ENCODE results near the gene VGLL4.
"Not testable (repeated sequence)": the region's sequence is repeated elsewhere in the genome, so short reads cannot be mapped to it uniquely, and the experiment has no call there.

The VGLL4 gene, protein sequence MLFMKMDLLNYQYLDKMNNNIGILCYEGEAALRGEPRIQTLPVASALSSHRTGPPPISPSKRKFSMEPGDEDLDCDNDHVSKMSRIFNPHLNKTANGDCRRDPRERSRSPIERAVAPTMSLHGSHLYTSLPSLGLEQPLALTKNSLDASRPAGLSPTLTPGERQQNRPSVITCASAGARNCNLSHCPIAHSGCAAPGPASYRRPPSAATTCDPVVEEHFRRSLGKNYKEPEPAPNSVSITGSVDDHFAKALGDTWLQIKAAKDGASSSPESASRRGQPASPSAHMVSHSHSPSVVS

DNA sequence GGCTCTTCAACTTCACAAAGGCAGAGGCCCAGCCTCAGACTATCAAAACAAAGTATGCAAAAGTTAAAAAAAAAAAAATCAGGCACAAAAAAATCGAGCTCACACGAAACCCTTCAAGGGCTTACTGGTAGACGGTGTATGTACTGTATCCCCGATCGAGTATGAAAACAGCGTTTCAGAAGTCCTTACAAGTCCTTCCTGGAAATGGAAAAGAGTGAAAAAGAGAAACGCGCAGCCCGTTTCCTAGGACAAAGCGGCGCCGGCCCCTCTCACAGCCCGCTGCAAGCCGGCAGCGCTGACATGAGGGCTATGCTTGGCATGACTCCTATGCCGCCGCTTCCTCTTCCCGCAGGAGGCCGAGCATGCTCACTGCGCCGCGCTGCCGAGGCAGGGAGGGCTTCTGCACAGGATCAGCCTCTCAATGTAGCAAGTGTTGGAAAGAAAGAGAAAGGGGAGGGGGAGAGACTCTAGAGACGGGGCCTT lies at the start of gene VGLL4:
Gene VGLL4, minus strand, starts transcription at position 311 of the 483 bp plus-strand sequence. CDS start 397 bp downstream, outside the sequence.
- DNase-seq, result peak; percentile 79

DNA sequence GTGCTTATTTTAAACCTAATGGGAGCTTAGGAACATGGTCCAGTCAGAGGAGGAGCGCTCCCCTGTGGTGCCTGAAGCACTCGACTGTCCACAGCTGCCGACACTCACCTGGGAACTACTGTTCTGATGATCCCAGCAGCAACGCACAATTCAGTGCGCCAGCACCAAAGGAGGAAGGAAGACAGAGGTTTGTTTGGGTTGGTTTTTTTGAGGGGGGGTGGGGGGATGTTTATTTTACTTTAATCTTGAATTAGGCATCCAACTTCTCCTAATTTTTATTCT lies 48.8 kb upstream of the VGLL4 start:
- DNase-seq, result no peak

DNA sequence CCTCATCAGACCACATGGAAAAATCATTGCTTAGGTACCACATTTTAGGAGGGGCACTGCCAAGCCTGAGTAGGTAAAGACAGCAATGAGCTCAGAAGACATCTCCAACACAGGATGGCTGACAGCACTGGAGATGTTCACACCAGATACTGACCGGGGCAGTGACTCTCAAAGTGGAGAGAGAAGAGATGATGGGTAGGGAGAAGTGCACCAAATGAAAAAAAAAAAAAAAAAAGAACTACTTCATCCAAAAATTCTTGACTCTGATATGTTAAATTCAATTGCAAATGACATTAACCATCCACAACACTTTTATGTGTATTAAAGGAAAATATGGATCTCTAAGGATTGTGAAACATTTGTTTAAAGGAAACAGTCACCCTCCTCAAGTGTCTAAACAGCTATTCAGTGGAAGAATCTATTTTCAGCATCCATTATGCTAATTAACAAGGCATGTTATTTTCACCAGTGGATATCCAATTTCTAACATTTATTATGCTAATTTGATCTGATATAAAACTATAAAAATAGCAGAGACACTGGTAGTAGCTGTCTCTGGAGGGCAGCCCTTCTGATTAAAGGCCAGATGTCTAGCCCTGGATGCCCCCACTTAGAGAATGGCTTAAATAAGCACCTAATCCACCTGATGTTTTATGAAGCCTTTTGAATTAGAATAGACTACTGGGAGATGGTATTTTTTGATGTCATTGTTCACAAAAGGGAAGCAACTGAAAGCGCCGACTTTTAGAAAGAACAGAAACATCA lies 48.2 kb upstream of the VGLL4 start:
- DNase-seq, result no peak

DNA sequence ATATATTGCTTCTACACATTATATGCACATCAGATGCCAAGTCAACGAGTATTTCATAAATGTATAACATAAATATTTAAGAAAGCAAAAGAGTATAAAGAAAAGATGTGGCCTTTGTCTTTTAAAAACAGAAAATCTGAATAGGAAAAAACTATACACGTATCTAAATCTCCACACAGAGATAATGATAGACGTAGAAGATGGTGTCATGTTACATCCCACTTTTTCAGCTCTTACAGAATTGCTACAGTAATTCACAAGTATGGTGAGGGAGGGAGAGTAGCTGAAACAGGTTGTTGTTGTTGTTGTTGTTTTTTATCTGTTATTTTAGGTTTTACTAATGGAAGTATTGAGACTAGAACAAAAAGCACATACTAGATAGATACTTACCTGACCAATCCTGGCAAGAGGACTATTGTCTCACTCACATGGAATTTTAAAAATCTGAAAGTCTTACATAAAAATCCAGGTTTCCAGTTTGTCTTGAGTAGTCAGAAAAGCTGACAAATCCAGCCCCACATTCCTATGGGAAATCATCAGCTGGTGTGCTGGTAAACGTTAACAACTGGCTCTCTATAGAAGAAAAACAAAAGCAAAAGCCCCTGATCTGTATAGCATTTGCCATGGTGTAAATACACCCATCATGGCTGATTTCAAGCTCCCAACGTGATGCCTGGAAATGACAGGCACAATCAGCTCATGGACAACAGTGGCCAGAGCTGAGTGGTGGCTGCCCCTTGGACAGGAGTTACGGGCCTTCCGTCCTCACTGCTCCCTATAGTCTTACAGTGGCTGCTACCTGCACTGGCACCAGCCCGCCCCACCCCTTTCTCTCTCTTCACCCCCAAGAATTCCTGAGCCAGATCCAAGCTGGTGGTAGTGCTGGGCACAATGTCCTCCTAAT lies 47.4 kb upstream of the VGLL4 start:
- peak; percentile 18 for DNase-seq

DNA sequence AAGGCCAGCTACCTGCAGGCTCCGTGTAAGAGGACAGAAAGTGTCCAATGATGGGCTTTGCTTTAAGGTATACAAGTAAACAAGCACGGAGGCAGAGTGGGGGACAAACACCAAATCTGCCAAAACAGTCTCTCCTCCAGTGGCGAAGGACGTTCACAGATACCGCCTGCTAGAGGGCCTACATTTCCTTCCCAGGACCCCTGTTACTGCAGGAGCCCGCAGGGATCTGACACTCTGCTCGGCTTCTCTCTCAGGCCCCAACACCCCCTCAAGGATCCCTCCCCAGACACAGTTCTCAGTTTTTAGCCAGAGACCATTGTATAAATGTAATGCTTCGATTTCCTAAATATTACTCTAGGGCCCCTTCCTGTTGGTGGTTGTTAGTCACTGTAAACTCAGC lies 46.0 kb upstream of the VGLL4 start:
- DNase-seq, result no peak

DNA sequence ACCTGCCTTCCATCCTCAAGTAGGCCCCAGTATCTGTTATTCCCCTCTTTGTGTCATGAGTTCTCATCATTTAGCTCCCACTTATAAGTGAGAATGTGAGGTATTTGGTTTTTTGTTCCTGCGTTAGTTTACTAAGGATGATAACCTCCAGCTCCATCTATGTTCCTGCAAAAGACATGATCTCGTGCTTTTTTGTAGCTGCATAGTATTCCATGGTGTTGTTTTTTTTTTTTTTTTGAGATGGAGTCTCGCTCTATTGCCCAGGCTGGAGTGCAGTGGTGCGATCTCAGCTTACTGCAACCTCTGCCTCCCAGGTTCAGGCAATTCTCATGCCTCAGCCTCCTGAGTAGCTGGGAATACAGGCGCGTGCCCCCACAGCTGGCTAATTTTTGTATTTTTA lies 41.3 kb upstream of the VGLL4 start:
- DNase-seq, result not testable (repeated sequence)

DNA sequence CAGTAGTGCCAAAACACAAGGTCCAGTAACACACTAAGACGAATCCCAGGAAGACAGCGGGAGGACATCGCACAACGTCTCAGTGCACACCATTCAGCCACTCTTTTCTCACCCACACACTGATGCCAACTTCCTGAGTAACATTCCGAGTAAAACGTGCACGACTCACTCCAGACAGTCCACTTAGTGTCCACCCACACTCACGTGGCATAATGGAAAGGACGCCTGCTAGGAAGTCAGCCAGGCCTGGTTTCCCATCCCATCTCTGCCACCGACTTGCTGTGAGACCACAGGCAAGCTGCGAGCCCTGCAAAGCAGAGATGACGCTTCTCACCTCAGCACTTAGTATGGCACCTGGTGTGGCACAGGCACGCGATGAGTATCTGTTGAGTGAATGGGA lies 36.8 kb upstream of the VGLL4 start:
- DNase-seq, result no peak

DNA sequence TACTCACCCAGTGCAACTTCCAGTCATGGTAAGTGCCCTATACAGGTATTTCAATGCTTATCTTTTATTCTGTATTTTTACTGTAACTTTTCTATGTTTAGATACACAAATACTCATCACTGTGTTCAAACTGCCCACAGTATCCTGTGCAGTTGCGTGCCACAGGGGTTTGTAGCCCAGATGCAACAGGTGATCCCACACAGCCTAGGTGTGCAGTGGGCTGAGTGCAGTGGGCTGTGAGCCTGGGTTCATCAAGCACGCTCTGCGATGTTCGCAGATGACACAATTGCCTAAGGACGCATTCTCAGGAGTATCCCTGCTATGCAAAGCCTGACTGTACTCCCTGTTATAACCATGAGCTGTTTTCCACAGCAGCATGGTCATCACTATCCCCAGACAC lies 36.2 kb upstream of the VGLL4 start:
- DNase-seq, result no peak

DNA sequence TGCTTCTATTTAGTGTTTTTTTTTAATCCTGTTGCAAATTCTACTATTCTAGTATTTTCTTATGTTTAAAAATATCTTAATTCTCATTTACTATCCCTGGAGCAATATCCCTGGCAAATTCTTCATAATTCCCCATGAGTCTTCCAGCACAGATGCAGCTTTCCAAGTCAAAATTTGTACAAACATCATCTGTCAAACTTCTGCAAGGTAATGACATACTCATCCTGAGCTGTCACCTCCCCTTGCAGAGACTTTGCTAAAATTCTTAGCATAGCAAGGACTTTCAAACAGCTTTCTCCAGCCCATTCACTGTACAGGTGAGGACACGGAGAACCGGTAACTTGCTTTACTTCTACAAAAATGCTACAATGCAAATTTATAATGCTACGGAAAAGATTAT lies 28.6 kb upstream of the VGLL4 start:
- no peak for DNase-seq

DNA sequence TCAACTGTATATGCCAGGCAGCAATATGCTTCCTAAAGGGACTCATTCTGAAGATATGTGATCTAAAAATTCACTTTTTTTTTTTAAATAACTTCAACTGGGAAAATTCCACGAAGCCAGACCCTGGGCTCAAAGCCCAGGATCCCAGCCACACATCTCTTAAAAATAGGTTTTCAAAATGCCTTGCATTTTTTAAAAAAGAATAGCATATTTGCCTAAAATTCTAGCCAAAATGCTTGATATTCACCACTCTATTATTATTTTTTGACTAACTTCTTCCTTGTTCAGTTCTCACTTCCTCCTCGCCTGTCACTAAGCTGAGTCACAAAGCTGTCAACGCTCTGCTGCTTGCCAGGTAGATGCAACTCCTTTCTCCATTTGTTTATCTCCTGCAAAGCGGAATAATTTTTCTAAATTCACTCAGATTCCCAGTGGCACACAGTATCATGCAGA lies 28.0 kb upstream of the VGLL4 start:
- DNase-seq, result no peak

DNA sequence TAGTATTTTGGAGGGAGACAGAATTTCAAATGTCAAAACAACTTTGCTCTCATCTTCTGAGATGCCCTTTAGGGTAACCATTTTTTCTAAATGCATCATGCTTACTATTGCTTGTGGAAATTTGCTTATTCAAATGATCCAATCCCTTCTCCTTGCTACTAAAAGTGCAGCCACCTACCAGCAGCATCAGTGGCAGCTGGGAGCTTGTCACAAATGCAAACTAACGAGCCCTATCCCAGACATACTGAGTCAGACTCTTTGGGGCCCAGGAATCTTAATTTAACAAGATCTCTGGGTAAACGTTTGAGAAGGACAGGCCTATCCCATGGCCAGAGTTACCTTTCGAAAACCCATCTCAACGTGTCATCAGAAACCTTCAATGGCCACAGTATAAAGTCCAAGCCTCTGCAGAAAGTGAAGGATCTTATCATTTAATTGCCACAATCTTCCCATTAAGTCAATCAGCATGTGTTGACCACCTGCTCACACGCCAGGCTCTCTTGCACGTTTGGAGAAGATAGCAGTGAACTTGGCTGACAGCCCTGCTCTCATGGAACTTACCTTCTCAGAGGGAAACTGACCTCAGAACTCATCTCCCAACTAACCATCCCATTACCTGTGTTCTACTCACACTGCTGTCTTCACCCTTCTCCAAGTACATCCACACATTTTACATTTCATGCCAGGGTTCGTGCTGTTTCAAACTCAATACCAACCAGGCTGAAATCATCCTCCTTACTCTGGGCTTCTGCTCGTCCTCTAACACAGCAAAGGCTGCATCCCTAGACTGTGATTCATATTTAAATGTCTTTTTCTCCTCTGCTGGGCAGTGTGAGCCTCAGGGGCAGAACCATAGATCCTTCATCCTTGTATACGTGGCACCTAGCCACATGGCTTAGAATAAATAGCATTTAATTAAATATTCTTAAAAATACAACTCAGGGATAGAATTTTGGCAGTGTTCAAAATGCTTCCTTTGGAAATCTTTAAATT lies 24.8 kb upstream of the VGLL4 start:
- DNase-seq, result no peak

DNA sequence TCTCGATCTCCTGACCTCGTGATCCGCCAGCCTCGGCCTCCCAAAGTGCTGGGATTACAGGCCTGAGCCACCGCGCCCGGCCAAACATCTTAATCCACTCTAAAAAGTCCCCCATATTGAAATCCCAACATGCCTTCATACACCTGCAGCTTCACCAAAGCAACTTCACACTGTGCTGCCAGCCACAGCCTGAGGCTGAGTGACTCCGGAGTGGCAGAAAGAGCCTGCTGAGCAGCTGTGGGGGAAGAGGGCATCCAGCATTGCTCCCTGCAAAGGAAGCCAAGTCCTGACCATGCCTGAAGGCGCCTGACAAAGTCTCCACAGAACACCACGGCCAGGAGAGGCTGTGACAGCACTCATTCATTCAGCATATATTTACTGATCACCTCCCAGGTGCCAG lies 21.6 kb upstream of the VGLL4 start:
- DNase-seq, result no peak

DNA sequence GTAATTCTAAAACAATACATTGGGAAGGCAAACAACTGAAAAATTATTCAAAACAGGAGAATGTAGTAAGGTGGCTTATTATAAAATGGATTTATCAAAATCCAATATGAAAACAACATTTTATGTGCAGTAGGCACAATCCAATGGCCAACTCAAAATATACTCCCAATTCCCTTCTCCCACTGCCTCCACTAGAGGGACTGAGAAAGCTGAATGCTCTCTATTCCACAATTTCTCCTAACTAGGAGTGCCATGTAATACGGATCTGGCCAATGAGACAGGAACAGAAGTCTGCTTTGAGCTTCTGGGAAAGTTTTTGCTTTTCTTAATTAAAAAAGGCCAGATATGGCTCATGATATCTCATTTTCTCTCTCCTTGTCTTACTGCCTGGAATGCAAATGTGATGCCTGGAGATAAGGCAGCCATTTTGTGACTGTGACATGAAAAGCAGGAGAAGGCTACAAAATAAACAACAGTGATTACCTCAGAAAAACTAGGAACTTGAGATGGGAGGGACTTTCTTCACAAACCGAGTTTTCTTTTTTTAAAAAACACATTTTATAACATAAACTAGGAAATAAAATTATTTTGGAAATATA lies 18.8 kb upstream of the VGLL4 start:
- peak; percentile 13 for DNase-seq

DNA sequence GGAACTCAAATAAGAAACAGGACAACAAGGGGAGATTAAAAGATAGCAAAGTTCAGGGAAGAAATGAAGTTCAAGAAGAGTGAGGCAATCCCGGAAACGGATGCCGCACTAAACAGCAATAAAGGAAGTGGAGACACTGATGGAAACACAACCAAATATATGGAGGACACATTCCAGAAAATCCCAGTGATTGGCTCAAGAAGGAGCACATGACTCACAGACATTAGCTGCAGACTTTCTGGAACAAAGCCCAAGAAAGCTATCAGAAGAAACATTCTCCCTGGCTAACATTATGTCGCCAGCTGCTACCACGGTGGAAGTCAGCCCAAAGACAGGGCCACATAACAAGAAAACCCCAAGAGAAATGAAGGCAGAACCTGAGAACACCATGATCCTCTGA lies 18.1 kb upstream of the VGLL4 start:
- DNase-seq, result peak; percentile 77

DNA sequence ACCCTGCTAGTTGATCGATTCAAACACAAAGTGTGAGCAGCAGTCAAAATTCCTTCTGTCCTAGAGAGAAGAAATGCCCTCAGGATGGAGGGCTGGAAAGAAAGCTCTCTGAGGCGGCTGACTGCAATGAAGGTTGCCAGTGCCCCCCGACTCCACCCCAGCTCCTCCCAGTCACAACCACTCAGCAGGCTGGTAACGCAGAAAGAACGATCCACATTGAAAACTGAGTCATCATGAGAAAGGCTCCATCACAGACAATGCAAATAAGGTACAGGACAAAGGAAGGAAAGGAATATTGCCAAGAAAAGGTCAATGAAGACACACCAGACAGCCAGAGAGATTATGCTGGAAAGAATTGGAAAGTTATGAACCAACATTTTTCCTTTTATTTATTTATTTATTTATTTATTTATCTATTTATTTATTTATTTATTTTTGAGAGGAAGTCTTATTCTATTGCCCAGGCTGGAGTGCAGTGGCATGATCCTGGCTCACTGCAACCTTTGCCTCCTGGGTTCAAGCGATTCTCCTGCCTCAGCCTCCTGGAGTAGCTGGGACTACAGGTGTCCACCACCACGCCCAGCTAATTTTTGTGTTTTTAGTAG lies 17.4 kb upstream of the VGLL4 start:
- DNase-seq, result no peak

DNA sequence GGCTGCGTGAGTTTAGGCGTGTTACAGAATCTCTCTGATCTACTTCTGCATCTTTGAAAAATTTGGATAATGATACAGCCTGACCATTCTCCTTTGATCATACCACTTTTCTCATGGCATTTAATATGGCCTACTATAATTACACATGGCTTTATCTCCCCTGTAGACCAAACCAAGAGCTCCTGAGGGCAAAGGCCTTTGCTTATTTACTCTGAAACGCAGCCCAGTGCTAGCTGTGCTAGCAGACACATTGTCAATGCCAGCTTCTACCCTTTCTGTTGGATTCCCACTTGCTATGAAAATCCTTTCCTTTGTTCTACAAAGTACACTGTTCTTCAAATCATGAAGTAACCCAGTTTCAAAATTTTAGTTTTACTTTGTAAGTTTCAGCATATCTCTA lies 16.5 kb upstream of the VGLL4 start:
- no peak for DNase-seq

DNA sequence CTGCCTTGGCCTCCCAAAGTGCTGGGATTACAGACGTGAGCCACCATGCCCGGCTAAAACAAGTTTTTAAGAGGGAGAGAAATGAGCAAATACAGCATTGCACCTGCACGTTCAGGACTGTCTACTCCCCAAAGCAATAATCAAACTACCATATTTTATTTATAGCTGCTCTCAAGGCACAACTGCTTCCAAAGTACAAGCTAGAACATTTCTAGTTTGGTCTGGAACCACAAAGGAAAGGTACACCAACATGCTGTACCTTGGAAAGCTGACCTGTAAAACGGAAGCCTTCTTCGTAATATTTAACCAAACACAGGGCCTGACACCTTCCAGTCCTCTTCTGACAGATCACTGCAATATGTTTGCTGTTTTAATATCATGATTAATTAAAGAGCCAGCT lies 14.5 kb upstream of the VGLL4 start:
- no peak for DNase-seq

DNA sequence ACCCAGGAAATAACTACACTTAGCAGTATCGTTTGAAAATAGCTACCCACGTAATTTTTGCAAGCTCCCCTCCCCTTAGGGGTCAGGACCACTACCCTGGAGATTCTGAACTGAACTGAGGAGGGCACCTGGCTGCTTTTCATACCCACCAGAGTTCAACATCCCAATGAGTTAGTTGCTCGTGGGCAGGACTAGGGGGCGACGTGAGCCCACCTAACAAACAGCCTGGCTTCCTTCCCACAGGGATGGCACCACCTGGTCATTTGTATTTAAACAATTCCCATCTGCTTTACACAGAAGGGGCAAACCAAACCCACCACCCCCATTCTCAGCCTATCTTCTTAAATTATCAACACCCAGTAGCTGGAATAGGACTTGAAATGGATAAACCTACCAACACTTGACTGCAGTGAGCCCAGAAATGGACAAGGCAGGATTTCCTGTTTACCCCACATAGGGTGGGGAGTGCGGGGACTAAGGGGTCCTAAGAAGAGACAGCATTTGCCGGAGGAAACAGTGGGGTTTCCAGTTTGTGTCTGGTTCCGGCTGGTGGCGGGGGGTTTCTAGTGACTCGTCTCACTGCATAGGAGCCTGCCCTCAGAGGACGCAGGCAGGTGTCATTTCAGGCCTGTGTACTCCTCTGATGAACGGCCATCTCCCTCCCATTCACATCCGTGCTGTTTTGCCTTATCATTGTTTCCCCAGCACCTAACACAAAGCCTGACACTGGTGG lies 11.6 kb upstream of the VGLL4 start:
- DNase-seq, result peak; percentile 52

DNA sequence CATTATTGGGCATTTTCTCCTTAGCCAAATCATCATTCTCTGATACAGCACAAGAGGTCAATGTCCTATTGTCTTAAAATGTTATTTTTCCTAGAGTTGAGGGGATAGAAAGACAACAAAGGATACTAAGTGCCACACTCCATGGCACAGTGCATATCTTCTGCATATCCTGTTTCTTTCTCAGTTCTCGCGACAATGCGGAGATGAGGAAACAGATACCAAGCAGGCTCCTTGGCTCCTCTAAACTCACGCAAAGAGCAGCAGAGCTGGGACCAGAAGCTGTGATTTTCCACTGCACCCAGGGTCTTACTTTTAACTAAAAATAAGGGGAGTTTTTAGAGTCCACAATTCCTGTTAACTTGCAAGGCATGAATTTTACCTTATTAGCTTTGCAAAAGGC lies 10.5 kb upstream of the VGLL4 start:
- DNase-seq, result no peak

DNA sequence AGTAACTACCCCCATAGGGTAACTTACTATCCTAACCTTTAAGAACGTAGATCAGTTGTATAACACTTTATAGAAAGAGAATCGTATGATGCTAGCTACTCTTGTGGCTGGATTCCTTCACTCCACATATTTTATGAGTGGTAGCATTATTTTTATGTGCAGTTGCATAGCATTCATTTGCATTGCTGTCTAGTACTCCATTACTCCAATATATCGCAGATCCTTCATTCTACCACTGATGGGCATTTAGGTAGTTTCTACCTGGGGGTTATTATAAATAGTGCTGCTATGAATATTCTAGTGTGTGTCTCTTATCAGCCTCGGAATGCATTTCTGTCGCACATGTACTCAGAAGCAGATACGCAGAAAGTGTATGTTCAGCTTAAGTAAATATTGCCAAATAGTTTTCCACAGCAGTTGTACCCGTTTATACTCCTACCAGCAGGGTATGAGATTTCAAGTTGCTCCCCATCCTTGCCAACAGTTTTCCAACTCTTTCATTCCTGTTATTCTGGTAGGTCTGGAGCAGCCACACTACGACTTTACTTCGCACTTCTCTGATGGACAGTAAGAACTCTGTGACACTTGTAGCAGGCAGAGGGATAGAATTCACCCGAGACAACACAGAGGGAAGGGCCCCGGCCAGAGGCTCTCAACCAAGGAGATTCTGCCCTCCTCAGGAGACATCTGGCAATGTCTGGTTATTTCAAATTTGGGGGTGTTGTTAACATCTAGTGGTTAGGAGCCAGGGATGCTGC lies 9.8 kb upstream of the VGLL4 start:
- DNase-seq, result no peak

Measured in NCI-H2171 treated with DMSO at 0.1 percent for 48 hours (cell line).